Tibial artery (tissue), 4 donors: ENCODE measurements around the gene CEP55.
A peak's percentile ranks its signal among the peaks of the same experiment; 100 is the strongest.

Experiments
- DNase-seq, 2 donors: peaks; one replicate each; pipeline ENCODE4 v3.0.0-alpha.2; 2019
- H3K27ac ChIP-seq, 2 donors: fragments of 200-600 bp; sonication (generic) in 1 of 2; 1 replicate in 1 of 2; 2 replicates in 1 of 2; pipeline ENCODE4 v1.5.1; 2018 to 2019; ENCODE audit warnings: mild to moderate bottlenecking in 1 of 2
- H3K27me3 ChIP-seq, 2 donors: fragments of 200-600 bp; sonication (generic) in 1 of 2; one replicate each; pipeline versions ENCODE4 v1.5.1 to v1.6.0; 2016 to 2019
- H3K36me3 ChIP-seq, 3 donors: fragments of 200-600 bp; sonication (generic) in 2 of 3; one replicate each; pipeline ENCODE4 v1.5.1; 2016 to 2019; ENCODE audit warnings: mild to moderate bottlenecking in 2 of 3
- H3K4me1 ChIP-seq, 4 donors: fragments of 200-600 bp; sonication (generic) in 2 of 4; 1 replicate in 3 of 4; 2 replicates in 1 of 4; pipeline ENCODE4 v1.5.1; 2016 to 2019
- H3K4me3 ChIP-seq, 2 donors: fragments of 200-600 bp; sonication (generic) in 1 of 2; 1 replicate in 1 of 2; 2 replicates in 1 of 2; pipeline ENCODE4 v1.5.1; 2018 to 2019; ENCODE audit warnings: mild to moderate bottlenecking in 2 of 2
- H3K9me3 ChIP-seq, 3 donors: fragments of 200-600 bp; sonication (generic) in 1 of 3; one replicate each; pipeline ENCODE4 v1.5.1; 2016 to 2019
- CTCF ChIP-seq, 2 experiments: fragments of 200-600 bp in 1 of 2; fragments of 450-650 bp in 1 of 2; IDR thresholded peaks; one replicate each; pipeline ENCODE4 v1.5.1; 2017 to 2019; ENCODE audit warnings: antibody characterized with exemption in 2 of 2, mild to moderate bottlenecking in 1 of 2, moderate library complexity in 1 of 2
- intact Hi-C: fragments of 100-400 bp; cut with DNase I; formaldehyde crosslinking; loops from one replicate; pipeline ENCODE4 v1.15.0; 2023; ENCODE audit warnings: low total_unique reads

CEP55 gene

GRCh38 chr10:93471110-93471651 is 25.2 kb upstream of the CEP55 start:
- no peaks in the 10 kb centered on the region for H3K27me3 ChIP-seq
- no peaks in the 10 kb centered on the region for H3K9me3 ChIP-seq
- H3K4me3 ChIP-seq, result no peak overlapping the region
- TF ChIP-seq CTCF (IDR thresholded peaks at IDR 0.05), result no peak
- DNase-seq, result no peak
- H3K36me3 ChIP-seq, result no peaks in the 10 kb centered on the region
- peak overlapping the region; percentile 71 to 75 for H3K27ac ChIP-seq
- peaks cover 0 to 92% (median 70%) of the 10 kb centered on the region in 4 donors for H3K4me1 ChIP-seq
- intact Hi-C loops, result no loop called here

DNA sequence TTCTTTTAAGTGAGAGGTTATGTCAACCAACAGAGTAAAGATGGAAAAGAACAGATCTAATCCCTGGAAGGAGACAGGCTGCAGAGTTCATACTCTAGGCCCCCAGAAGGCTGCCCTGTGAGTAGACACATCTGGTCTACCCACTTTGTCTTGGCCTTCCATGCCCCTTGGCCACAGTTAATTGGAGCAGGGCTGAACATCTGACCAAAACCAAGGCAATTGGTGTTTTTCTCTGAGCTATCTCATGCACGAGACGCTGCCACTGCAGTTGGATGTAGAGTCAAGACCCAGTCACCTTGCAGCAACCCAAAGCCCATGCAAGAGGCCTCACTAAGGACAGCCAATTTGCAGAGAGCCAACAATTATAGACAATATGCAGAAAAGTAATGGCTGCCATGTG is 23.3 kb upstream of the CEP55 start:
- intact Hi-C loops, result no loop called here
- peaks cover 0 to 97% (median 63%) of the 10 kb centered on the region in 4 donors for H3K4me1 ChIP-seq
- no peak for DNase-seq
- no peaks in the 10 kb centered on the region for H3K27me3 ChIP-seq
- H3K9me3 ChIP-seq, result no peaks in the 10 kb centered on the region
- H3K27ac ChIP-seq, result peak overlapping the region in 1 of 2 donors; percentile 71
- no peak overlapping the region for H3K4me3 ChIP-seq
- no peak for TF ChIP-seq CTCF (IDR thresholded peaks at IDR 0.05)
- H3K36me3 ChIP-seq, result no peaks in the 10 kb centered on the region

DNA sequence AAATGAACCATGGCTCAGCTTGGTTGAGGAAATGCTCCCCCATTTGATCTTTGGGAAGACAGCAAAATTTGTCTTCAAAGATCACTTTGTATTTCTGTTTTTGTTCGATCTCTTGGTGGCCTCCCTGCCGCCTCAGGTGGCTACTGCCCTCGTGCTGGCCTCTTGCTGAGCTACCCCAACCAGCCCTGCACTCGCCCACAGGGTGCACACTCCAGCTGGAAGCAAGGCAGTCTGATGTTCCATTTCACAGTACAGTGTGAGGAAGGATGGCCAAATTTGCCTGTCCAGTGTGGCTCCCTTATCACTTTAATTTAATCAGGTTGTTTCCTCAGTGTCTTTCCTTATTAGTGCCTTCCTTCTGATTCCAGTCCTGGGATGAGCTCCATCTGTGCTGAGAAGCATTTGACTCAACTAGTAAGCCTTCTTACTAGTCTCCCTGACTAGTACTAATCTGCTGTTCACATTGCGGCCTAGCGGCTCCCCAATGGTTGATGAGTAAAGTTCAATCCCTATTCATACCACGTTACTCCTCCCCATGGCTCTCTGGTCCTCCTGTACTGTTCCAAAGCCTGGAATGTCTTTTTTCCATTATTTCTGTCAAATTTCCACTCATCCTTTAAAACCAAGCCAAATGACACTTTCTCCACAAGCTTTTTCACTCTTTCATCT is 22.5 kb upstream of the CEP55 start:
- no peak for TF ChIP-seq CTCF (IDR thresholded peaks at IDR 0.05)
- no peaks in the 10 kb centered on the region for H3K36me3 ChIP-seq
- no peak overlapping the region for H3K4me3 ChIP-seq
- peak overlapping the region; percentile 8 to 36 for H3K27ac ChIP-seq
- intact Hi-C loops, result no loop called here
- no peaks in the 10 kb centered on the region for H3K27me3 ChIP-seq
- H3K4me1 ChIP-seq, result peaks cover 0 to 97% (median 59%) of the 10 kb centered on the region in 4 donors
- no peaks in the 10 kb centered on the region for H3K9me3 ChIP-seq
- DNase-seq, result no peak

DNA sequence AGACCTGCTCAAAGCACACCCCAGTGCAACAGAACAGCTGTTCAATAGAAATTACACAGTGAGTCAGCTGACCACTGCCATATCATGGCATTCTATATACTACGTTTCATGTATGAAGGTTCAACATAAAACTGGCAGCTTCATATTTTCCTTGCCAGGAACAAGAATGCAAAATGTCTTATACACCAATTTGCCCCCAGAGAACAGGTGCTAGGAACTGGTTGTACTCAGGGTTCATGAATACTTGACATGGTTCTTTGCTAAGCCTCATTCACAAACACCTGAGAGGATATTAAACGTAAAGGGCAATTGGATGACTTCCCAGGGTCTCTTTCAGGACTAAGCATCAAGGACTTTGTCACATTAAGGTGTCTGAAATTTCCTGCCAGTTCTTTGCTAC is 21.2 kb upstream of the CEP55 start:
- H3K4me1 ChIP-seq, result peaks cover 0 to 97% (median 54%) of the 10 kb centered on the region in 4 donors
- intact Hi-C loops, result no loop called here

DNA sequence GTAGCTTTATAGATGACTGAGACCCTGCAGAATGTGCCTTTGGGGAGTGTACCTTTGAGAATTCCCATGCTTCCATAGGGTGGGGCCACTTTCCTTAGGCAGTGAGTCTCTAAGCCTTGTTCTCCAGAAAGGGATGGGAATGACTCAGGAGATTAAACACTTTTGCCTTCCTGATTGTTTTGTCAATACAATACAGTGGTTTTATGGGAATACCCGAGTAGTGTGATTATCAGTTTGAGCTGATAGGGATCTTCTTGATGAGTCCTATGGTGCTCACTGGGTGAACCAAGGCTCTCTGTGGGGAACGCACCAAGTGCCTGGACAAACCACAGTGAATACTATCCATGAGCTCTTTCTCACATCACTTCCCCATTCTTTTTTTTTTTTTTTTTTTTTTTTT is 20.5 kb upstream of the CEP55 start:
- intact Hi-C loops, result no loop called here
- no peak for TF ChIP-seq CTCF (IDR thresholded peaks at IDR 0.05)
- H3K4me1 ChIP-seq, result peaks cover 0 to 96% (median 48%) of the 10 kb centered on the region in 4 donors
- DNase-seq, result no peak
- no peak overlapping the region for H3K4me3 ChIP-seq
- peak overlapping the region in 1 of 2 donors; percentile 36 for H3K27ac ChIP-seq
- no peaks in the 10 kb centered on the region for H3K9me3 ChIP-seq
- H3K27me3 ChIP-seq, result no peaks in the 10 kb centered on the region
- H3K36me3 ChIP-seq, result no peaks in the 10 kb centered on the region

More for the DNA sequence above, 21.2 kb upstream of the CEP55 start:
- Histone ChIP-seq H3K27ac (peak overlapping the region in 1 of 2 donors; percentile 36), H3K36me3 (no peaks in the 10 kb centered on the region), H3K4me3 (no peak overlapping the region), H3K27me3 (no peaks in the 10 kb centered on the region), H3K9me3 (no peaks in the 10 kb centered on the region)
- no peak for TF ChIP-seq CTCF (IDR thresholded peaks at IDR 0.05)
- DNase-seq, result no peak
